Lower leg skin (tissue), 4 donors: ENCODE data around the gene INPP4A. TPM values are rescaled to one million over a fixed set of nuclear protein-coding genes. Genes with fewer than 3 reads are reported as not detected.

Experiments
- DNase-seq, 2 donors: peaks; one replicate each; pipeline ENCODE4 v3.0.0-alpha.2; 2019; ENCODE audit warnings: low spot score in 2 of 2
- H3K4me3 ChIP-seq: fragments of 200-600 bp; sonication (generic); 2 replicates; pipeline ENCODE4 v1.5.1; 2017; ENCODE audit warnings: mild to moderate bottlenecking, low read depth; ENCODE audit not compliant: poor library complexity, severe bottlenecking
- CTCF ChIP-seq, 3 donors: fragments of 450-650 bp; IDR thresholded peaks; one replicate each; pipeline ENCODE4 v1.5.1; 2016; ENCODE audit warnings: antibody characterized with exemption in 3 of 3, mild to moderate bottlenecking in 3 of 3, moderate library complexity in 2 of 3
- POLR2A ChIP-seq, 2 donors: fragments of 450-650 bp; IDR thresholded peaks; one replicate each; pipeline ENCODE4 v1.6.1; 2016 to 2017; ENCODE audit warnings: antibody characterized with exemption in 2 of 2, mild to moderate bottlenecking in 1 of 2, moderate library complexity in 1 of 2
- WGBS, 2 donors: methylation state at CpG; one replicate each; pipeline ENCODE4 v1.1.5; 2018; 5-methylcytosine and 5-hydroxymethylcytosine counted together
- intact Hi-C: fragments of 100-400 bp; cut with DNase I; formaldehyde crosslinking; loops from one replicate; pipeline ENCODE4 v1.15.0; 2023; ENCODE audit warnings: low total_unique reads
- total RNA-seq, 4 donors: library from RNA; depleted of rRNA; stranded (reverse); fragments of >200 nt; gene quantifications; one replicate each; pipeline ENCODE4 v1.1.0, GENCODE V29; 2016

The INPP4A gene
- total RNA-seq, 4 donors from 2014 or later: 6.7 to 15.5 (median 10.7) TPM

GRCh38 chr2:98500561-98500960, 55.9 kb downstream of the INPP4A start:
- intact Hi-C loops: no loop called here
- TF ChIP-seq CTCF (IDR thresholded peaks at IDR 0.05) (no peak), POLR2A (IDR thresholded peaks at IDR 0.05) (no peak)
- DNase-seq: no peak
- H3K4me3 ChIP-seq: no peak overlapping the region
- 100% methylated on average over 1 of the region's 1 CpG for WGBS, 2 donors

GRCh38 chr2:98501223-98501622, 56.6 kb downstream of the INPP4A start:
- TF ChIP-seq POLR2A (IDR thresholded peaks at IDR 0.05) (no peak), CTCF (IDR thresholded peaks at IDR 0.05) (no peak)
- H3K4me3 ChIP-seq: no peak overlapping the region
- 91 to 93% methylated on average over 4 of the region's 4 CpGs for WGBS, 2 donors
- DNase-seq: peak in 1 of 2 donors; percentile 48
- intact Hi-C loops: no loop called here

- H3K4me3 ChIP-seq: no peak overlapping the region
- intact Hi-C loops: no loop called here
- WGBS, 2 donors: 93 to 95% methylated on average over 3 of the region's 3 CpGs
- TF ChIP-seq CTCF (IDR thresholded peaks at IDR 0.05) (no peak), POLR2A (IDR thresholded peaks at IDR 0.05) (no peak)
- DNase-seq: peak in 1 of 2 donors; percentile 56
Measured at GRCh38 chr2:98501876-98502275, 57.2 kb downstream of the INPP4A start.

GRCh38 chr2:98502556-98503335, 58.1 kb downstream of the INPP4A start:
- H3K4me3 ChIP-seq: no peak overlapping the region
- intact Hi-C loops: no loop called here
- 73 to 89% methylated on average over 4 of the region's 4 CpGs for WGBS, 2 donors
- TF ChIP-seq CTCF (IDR thresholded peaks at IDR 0.05) (no peak), POLR2A (IDR thresholded peaks at IDR 0.05) (no peak)
- peak in 1 of 2 donors; percentile 60 for DNase-seq

GRCh38 chr2:98503481-98504105, 58.9 kb downstream of the INPP4A start:
- no peak overlapping the region for H3K4me3 ChIP-seq
- intact Hi-C loops: no loop called here
- DNase-seq: peak in 1 of 2 donors; percentile 82
- 87 to 89% methylated on average over 2 of the region's 2 CpGs for WGBS, 2 donors
- TF ChIP-seq CTCF (IDR thresholded peaks at IDR 0.05) (no peak), POLR2A (IDR thresholded peaks at IDR 0.05) (no peak)
